Glutamatergic neuron (in vitro differentiated cells): Measurements from ENCODE around the gene SPOCK1. TPM values are rescaled to one million over a fixed set of nuclear protein-coding genes. Genes with fewer than 3 reads are reported as not detected.

Experiments used
- DNase-seq: peaks from one replicate; pipeline ENCODE4 v3.0.0; 2022
- H3K27ac Mint-ChIP-seq: one replicate; pipeline ENCODE4 v1.8.0; 2020; ENCODE audit warnings: mild to moderate bottlenecking, mixed read lengths, inconsistent platforms; ENCODE audit not compliant: unreplicated experiment
- H3K27me3 Mint-ChIP-seq: one replicate; pipeline ENCODE4 v1.8.0; 2020; ENCODE audit warnings: mild to moderate bottlenecking, moderate library complexity, mixed read lengths, inconsistent platforms; ENCODE audit not compliant: unreplicated experiment
- H3K36me3 Mint-ChIP-seq: one replicate; pipeline ENCODE4 v1.8.0; 2020; ENCODE audit warnings: mild to moderate bottlenecking, mixed read lengths, inconsistent platforms; ENCODE audit not compliant: unreplicated experiment
- H3K4me1 Mint-ChIP-seq: one replicate; pipeline ENCODE4 v1.8.0; 2020; ENCODE audit warnings: mild to moderate bottlenecking, low read depth, mixed read lengths, inconsistent platforms; ENCODE audit not compliant: unreplicated experiment
- H3K4me3 Mint-ChIP-seq: one replicate; pipeline ENCODE4 v1.8.0; 2020; ENCODE audit warnings: mild to moderate bottlenecking, mixed read lengths, inconsistent platforms; ENCODE audit not compliant: unreplicated experiment
- H3K9me3 Mint-ChIP-seq: one replicate; pipeline ENCODE4 v1.8.0; 2020; ENCODE audit warnings: mild to moderate bottlenecking, moderate library complexity, mixed read lengths, inconsistent platforms; ENCODE audit not compliant: unreplicated experiment
- total RNA-seq: library from RNA; stranded (reverse); fragmentation: NEBNext Ultra II Directional; extraction: Animal tissue kit (Norgen Biotek cat#: 25700); gene quantifications from one replicate; pipeline ENCODE4 v1.2.1, GENCODE V29; 2021; ENCODE audit not compliant: unreplicated experiment
- TF ChIP-seq, protein P1 (sequence below): fragments of 200-600 bp; sonication (generic); IDR thresholded peaks from one replicate; pipeline ENCODE4 v1.5.0; 2021; ENCODE audit not compliant: partially characterized antibody, unreplicated experiment

The SPOCK1 gene
- total RNA-seq, 1 donor from 2014 or later, result 25.4 TPM

GRCh38 chr5:137398751-137399150 is 100.4 kb downstream of the SPOCK1 start:
- H3K27me3 Mint-ChIP-seq, result no peaks in the 10 kb centered on the region
- H3K4me1 Mint-ChIP-seq, result peaks cover 6% of the 10 kb centered on the region
- TF ChIP-seq, protein P1, sequence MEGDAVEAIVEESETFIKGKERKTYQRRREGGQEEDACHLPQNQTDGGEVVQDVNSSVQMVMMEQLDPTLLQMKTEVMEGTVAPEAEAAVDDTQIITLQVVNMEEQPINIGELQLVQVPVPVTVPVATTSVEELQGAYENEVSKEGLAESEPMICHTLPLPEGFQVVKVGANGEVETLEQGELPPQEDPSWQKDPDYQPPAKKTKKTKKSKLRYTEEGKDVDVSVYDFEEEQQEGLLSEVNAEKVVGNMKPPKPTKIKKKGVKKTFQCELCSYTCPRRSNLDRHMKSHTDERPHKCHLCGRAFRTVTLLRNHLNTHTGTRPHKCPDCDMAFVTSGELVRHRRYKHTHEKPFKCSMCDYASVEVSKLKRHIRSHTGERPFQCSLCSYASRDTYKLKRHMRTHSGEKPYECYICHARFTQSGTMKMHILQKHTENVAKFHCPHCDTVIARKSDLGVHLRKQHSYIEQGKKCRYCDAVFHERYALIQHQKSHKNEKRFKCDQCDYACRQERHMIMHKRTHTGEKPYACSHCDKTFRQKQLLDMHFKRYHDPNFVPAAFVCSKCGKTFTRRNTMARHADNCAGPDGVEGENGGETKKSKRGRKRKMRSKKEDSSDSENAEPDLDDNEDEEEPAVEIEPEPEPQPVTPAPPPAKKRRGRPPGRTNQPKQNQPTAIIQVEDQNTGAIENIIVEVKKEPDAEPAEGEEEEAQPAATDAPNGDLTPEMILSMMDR, result no peak

GRCh38 chr5:137398154-137398553 is 101.0 kb downstream of the SPOCK1 start:
- no peaks in the 10 kb centered on the region for H3K9me3 Mint-ChIP-seq
- H3K4me1 Mint-ChIP-seq, result peaks cover 5% of the 10 kb centered on the region
- TF ChIP-seq, protein P1, result no peak
- H3K27ac Mint-ChIP-seq, result no peak overlapping the region
- no peak overlapping the region for H3K4me3 Mint-ChIP-seq
- H3K27me3 Mint-ChIP-seq, result no peaks in the 10 kb centered on the region
- no peak for DNase-seq
- no peaks in the 10 kb centered on the region for H3K36me3 Mint-ChIP-seq

More at GRCh38 chr5:137398751-137399150, 100.4 kb downstream of the SPOCK1 start:
- Mint-ChIP-seq H3K9me3 (peaks cover 1% of the 10 kb centered on the region), H3K27ac (no peak overlapping the region), H3K36me3 (no peaks in the 10 kb centered on the region), H3K4me3 (no peak overlapping the region)
- no peak for DNase-seq

GRCh38 chr5:137395011-137395755 is 103.9 kb downstream of the SPOCK1 start:
- Mint-ChIP-seq H3K9me3 (no peaks in the 10 kb centered on the region), H3K27me3 (peaks cover 2% of the 10 kb centered on the region), H3K36me3 (peaks cover 5% of the 10 kb centered on the region), H3K4me1 (peaks cover 8% of the 10 kb centered on the region), H3K27ac (no peak overlapping the region), H3K4me3 (no peak overlapping the region)
- DNase-seq, result no peak
- TF ChIP-seq, protein P1, result no peak

DNA sequence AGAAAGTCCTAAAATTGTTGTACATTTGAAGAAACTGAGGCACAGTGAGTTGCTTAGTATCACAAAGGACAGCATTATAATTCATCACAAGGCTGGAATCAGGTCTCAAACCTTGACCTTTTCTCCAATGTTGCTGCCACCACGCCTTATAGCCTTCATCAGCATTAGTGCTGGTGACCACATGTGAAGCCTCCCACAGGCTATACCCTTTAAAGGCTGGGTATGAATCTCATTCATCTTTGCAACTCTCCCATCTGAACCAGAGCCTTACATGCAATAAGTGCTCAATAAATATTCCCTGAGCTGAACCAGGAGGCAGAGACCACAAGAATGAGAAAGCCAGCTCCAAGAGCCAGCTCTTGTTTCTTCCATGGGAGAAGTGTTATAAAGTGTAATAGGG is 104.7 kb downstream of the SPOCK1 start:
- Mint-ChIP-seq H3K9me3 (no peaks in the 10 kb centered on the region), H3K4me1 (peaks cover 8% of the 10 kb centered on the region), H3K27ac (no peak overlapping the region), H3K27me3 (peaks cover 2% of the 10 kb centered on the region), H3K36me3 (peaks cover 5% of the 10 kb centered on the region), H3K4me3 (no peak overlapping the region)
- no peak for DNase-seq
- TF ChIP-seq, protein P1, result no peak

DNA sequence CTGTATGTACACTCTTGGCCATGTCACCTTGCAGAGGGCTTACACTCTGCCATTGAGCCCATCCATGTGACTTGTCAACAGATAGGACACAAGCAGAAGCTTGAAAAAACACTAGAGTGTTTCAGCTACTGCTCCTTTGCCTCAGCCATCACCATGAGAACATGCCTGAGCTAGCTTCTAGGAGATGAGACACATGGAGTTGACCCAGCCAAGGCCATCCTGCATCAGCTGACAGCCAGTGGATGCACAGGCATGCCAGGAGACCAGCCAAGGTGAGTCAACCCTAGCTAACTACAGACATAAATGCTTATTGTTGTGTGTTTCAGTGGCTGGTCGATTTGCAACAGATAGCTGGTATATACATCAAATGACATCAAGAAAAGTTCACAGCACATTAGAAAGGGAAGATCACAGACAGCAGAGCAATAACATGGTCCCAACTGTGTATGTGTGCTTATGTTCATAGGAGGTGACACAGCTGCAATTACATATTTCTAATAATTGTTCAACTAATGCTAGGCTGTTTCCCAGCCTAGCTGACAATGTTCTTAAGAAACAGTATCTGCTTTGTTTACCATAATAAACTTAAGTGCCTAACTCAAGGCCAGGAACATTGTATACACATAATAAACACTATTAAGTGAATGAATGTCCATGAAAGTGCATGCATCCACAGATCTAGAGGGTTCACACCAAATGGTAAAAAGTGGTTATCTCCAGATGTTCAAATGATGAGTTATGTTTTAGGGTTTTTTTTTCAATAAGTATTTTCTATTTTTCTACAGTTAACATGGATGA is 105.7 kb downstream of the SPOCK1 start:
- peaks cover 5% of the 10 kb centered on the region for H3K36me3 Mint-ChIP-seq
- no peak for DNase-seq
- H3K9me3 Mint-ChIP-seq, result no peaks in the 10 kb centered on the region
- TF ChIP-seq, protein P1, result no peak
- peaks cover 2% of the 10 kb centered on the region for H3K27me3 Mint-ChIP-seq
- no peak overlapping the region for H3K27ac Mint-ChIP-seq
- no peak overlapping the region for H3K4me3 Mint-ChIP-seq
- peaks cover 8% of the 10 kb centered on the region for H3K4me1 Mint-ChIP-seq
